GM21717 (cell line): ENCODE measurements around the gene STK35.
"Not testable (repeated sequence)": the region's sequence is repeated elsewhere in the genome, so short reads cannot be mapped to it uniquely, and the experiment has no call there.

Experiments used
- ATAC-seq: cut with Tn5 transposase; IDR thresholded peaks from one replicate; pipeline ENCODE4 v1.9.1; 2021; ENCODE audit warnings: mild to moderate bottlenecking, moderate library complexity; ENCODE audit not compliant: unreplicated experiment

The STK35 gene

DNA sequence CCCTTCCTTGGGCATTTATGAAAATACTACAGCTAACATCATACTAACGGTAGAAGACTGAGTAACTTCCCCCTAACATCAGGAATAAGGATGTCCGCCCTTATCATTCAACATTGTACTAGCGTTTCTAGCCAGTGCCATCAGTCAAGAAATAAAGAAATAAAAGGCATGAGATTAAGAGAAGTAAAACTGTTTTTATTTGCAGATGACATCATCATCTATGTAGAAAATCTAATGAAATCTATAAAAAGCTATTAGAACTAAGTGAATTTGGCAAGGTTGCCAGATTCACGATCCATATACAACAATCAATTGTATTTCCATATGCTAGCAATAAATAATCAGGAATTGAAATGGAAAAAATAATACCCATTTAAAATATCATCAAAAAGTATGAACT lies 54.6 kb downstream of the STK35 start:
- no peak for ATAC-seq

DNA sequence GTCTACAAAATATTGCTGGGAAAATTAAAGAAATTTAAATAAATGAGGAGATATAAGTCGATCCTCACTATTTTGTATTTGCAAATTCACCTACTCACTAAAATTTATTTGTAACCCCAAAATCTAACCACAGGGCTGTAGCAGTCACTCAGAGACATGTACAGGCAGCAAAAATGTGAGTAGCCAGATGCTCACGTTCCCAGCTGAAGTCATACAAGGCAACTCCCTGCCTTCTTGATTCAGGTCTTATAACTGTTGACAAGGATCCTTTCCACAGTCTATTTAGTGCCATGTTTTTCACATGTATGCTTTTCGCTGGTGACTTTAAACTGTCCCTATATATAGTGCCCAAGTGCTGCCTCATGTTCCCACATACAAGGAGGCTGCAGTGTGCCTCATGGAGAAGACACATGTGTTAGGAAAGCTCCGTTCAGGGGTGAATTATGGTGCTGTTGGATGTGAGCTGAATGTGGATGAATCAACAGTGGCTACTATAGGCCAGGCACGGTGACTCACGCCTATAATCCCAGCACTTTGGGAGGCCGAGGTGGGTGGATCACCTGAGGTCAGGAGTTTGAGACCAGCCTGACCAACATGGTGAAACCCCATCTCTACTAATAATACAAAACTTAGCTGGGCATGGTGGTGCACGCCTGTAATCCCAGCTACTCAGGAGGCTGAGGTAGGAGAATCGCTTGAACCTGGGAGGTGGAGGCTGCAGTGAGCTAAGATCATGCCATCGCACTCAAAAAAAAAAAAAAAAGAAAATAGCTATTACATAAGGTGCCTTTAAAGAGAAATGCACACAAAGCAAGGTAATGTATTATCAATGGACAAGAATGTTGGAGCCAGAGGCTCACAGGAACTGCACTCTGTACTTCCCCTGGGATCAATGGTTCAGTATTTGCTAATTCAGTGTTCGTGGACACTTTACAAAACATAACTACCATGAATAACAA lies 55.3 kb downstream of the STK35 start:
- no peak for ATAC-seq

DNA sequence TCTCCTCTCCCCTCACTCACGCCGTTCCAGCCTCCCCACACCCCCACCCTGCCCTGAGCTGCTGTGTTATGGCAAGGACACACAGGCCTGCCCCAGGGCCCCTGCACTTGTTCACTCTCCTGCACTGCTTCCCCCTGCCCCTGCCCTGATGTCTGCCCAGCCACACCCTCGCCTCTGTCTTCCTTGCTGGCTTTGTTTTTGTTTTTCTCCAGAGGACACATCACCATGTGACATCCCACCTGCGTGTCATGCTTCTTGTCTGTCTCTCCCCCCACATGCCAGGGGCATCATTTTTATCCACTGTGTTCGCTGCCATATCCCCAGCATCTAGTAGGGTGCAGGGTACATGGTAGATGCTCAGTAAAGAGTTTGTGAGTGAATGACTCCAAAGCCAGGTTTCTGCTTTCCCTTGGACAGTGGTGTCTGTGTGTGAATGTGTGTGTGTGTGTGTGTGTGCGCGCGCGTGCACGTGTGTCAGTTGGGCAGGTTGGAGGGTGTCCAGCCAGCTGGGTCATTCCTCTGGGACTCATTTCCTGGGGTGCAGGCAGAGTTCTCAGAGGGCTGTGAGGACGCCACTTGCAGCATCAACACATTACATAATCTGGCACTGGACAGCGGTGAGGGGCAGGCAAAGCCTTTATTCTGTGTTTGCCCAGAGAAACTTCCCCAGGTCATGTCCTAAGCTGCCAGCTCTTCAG lies 60.6 kb downstream of the STK35 start:
- no peak for ATAC-seq

DNA sequence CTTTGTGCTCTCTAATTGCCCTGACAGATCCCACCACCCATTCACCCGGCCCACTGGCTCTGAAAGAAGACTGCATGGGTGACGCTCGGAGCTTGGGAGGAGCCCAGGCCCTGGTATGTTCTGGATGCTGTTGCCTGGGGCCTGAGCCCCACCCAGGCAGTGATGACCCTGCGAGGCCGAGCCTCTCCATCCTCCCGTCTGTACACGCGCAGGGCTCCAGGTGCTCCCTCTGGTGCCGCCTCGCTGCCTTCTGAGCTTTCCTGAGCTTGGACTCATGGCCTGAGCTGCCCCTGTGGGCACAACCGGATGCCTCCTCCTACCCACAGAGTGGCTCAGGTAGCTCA lies 61.2 kb downstream of the STK35 start:
- no peak for ATAC-seq

DNA sequence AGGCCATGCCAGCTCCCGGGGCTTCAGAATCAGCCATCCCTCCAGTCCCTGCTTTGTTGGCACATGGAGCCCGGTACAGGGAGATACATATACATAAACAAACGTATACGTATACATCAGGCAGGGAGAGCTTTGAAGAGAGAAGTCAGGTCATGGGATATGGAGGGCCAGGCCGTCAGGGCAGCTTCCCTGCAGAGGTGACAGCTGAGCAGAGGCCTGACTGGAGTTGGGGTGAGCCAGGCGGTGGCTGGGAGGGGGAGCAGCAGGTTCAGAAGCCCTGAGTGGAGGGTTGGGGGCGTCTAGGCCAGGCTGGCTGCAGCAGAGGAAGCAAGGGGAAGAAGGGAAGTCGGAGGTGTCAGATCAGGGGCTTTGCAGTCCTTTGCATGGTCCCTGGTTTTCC lies 61.7 kb downstream of the STK35 start:
- ATAC-seq, result no peak

DNA sequence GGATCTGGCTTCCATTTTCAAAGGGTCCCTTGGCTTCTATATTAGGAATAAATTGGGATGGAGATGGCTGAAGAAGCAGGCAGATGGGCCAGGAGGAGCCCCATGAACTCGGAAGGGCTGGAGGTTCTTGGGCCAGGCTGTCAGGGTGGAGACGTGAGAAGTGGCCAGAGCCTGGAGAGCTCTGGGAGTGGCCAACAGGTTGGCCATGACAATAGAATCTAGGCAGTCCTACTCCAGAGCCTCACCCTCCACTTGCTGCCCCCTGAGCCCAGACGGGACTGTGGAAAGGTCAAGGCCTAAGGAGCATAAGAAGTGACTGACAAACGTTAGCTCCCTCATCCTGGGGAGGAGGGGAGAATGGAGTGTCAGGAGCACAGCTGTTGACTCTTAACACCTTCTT lies 62.1 kb downstream of the STK35 start:
- ATAC-seq, result no peak

- ATAC-seq, result no peak
Observed at GRCh38 chr20:2164421-2164820, 62.8 kb downstream of the STK35 start.

GRCh38 chr20:2164966-2165365 lies 63.3 kb downstream of the STK35 start:
- no peak for ATAC-seq

GRCh38 chr20:2165871-2166270 lies 64.2 kb downstream of the STK35 start:
- ATAC-seq, result no peak

DNA sequence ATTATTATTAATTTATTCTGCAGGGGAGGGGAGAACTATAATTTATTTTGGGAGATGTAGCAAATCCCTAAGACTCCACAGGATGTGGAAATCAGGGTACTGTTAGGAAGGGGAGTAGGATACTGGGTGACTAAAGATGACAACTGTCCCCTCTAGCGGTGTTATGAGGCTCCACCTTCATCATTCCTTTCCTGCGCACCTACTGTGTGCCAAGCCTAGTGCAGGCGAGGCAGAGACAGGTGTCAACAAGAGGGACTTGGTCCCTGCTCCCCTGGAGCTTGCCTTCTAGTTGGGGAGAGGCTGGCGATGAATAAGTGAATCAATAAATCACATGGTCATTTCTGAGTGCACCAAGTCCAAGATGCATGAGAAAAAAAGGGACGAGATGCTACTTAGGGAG lies 65.5 kb downstream of the STK35 start:
- no peak for ATAC-seq

DNA sequence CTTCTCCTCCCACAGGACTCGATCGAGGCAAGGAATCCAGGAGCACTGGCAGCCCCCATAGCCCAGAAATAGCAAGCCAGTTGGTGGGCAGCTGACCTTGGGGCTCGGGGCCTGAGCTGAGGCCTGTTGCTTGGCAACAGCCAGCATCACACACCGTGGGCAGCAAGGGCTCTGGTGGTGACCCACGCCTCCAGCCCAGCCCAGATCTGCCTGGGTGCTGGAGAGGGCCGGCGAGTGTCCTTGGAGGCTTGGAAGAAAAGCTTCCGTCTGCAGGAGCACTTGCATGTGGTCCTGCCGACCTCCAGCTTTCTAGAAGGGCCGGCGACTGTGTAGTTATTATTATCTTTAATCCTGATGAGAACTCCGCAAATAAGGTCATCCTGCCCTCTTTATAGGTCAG lies 67.3 kb downstream of the STK35 start:
- ATAC-seq, result no peak

GRCh38 chr20:2169456-2170088 lies 67.9 kb downstream of the STK35 start:
- no peak for ATAC-seq

- no peak for ATAC-seq
Observed at GRCh38 chr20:2170404-2170803, 68.8 kb downstream of the STK35 start.

- no peak for ATAC-seq
Observed at GRCh38 chr20:2171266-2171790, 69.7 kb downstream of the STK35 start.

GRCh38 chr20:2171840-2172239 lies 70.2 kb downstream of the STK35 start:
- not testable (repeated sequence) for ATAC-seq

DNA sequence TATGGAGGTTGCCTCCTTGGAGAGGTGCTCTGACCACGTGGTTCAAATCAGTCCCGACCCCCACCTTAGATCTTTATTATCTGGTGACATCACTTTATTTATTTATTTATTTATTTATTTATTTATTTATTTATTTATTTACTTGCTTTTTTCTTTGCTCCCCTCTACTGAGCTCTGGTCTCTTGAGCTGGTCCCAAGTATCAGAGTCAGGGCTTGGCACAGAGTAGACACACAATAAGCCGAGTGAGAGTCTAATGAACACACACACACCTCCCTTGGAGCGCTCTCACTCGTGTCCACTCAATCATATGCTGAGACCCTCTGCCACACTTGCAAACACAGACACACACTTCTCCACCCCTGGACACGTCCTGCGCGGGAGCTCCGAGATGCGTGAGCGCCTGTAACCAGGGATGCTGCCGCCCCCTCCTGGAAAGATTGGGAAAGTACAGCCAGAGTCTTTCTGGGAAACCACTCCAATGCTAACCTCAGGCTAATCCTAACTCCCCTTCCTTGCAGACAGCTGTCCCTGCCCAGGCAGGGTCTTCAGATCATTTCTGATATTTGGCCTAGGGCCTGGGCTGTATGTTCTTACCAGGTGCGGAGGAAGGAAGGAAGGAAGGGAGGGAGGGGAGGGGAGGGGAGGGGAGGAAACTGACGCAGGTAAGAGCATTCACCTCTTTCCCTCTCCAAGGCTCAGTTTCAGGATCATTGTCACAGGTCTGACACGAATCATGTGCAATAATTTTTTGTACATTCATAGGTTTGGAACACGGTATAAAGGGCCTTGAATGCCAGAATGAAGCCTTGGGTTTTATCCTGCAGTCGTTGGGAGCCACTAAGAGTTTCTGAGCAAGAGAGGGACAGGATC lies 70.9 kb downstream of the STK35 start:
- no peak for ATAC-seq

- no peak for ATAC-seq
Observed at GRCh38 chr20:2173186-2173585, 71.6 kb downstream of the STK35 start.

DNA sequence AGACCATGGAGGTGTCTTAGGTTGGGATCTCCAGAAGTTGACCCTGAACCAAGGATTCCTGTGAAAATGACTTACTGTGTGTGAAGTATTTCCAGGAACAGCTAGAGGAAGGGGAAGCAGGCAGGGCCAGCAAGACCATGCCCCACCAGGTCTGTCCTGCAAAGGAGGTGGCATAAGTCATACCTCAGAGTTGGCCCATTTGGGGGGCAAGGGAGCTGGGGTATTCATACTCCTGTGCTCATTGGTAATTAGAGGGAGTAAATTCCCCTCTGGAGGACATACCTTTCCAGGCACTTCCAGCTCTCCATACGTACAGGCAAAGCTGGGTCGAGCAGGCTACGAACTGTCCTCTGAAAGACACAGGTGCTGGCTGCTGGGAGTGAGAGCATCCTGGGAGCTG lies 72.4 kb downstream of the STK35 start:
- no peak for ATAC-seq

DNA sequence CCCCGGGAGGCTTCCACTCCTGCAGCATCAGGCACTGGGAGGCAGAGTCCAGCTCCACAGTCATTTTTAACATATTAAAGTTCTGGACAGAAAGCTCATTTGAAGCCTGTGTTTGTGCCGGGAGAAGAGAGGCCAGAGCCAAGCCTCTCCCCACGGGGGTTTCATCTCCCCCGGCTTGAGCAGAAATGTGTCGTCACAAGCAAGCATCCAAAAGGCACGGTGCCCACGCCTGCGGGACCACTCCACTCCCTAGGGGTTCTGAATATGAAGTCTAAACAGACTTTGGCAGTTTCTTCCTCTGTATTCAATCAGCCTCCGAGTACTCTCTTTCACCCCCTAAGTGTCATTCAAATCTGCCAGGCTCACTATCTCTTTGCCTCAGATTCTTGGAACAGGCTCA lies 75.3 kb downstream of the STK35 start:
- no peak for ATAC-seq

- no peak for ATAC-seq
Observed at GRCh38 chr20:2178318-2179232, 76.9 kb downstream of the STK35 start.
